Measurements from ENCODE around the gene HSBP1.

Gene HSBP1

DNA sequence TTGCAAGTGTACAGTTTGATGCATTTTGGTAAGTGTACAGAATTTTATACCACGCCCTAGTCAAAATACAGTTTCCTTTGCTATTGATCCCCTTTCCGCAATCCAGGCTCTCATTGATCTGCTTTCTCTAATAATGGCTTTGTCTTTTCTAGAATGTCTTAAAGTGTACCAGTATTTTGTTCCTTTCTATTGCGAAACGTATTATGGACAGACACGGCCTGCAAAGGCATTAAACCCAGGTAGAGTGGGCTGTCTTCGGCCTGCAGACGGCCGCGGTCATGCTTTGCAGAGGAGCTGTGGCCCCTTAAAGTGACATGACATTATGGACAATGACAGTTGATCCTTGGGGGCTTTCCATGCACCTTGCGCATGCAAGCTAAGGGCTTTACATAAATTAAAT, 15.9 kb upstream of the HSBP1 start:
- DNase-seq (ENCODE audit: low spot score): no peak
- in situ Hi-C loops (cut with MboI; ENCODE audit: low pct_unique_long_range_greater_than_20kb, low sequenced_read_pairs, unreplicated experiment): no loop called here
- TF ChIP-seq, protein P1, sequence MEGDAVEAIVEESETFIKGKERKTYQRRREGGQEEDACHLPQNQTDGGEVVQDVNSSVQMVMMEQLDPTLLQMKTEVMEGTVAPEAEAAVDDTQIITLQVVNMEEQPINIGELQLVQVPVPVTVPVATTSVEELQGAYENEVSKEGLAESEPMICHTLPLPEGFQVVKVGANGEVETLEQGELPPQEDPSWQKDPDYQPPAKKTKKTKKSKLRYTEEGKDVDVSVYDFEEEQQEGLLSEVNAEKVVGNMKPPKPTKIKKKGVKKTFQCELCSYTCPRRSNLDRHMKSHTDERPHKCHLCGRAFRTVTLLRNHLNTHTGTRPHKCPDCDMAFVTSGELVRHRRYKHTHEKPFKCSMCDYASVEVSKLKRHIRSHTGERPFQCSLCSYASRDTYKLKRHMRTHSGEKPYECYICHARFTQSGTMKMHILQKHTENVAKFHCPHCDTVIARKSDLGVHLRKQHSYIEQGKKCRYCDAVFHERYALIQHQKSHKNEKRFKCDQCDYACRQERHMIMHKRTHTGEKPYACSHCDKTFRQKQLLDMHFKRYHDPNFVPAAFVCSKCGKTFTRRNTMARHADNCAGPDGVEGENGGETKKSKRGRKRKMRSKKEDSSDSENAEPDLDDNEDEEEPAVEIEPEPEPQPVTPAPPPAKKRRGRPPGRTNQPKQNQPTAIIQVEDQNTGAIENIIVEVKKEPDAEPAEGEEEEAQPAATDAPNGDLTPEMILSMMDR (IDR thresholded peaks at IDR 0.05; ENCODE audit: extremely low read depth, insufficient read depth, missing control alignments): no peak

DNA sequence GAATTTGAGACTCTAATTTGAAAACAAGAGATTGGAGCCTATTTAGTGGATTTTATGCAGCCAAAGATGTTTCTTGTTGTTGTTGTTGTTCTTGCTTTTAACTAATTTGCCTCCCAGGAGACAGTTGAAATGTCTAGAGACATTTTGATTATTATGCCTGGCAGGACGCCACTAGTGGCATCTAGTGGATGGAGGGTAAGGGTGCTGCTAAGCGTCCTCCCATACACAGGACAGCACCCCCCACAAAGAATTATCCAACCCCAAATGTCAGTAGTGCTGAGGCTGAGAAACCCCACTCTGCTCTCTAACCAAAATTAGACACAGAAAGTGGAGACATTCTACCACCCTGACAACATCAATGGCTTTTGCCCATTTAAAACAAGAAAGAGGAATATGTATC, 15.4 kb upstream of the HSBP1 start:
- no peak for DNase-seq (ENCODE audit: low spot score)
- in situ Hi-C loops (cut with MboI; ENCODE audit: low pct_unique_long_range_greater_than_20kb, low sequenced_read_pairs, unreplicated experiment): no loop called here
- TF ChIP-seq, protein P1 (IDR thresholded peaks at IDR 0.05; ENCODE audit: extremely low read depth, insufficient read depth, missing control alignments): no peak

DNA sequence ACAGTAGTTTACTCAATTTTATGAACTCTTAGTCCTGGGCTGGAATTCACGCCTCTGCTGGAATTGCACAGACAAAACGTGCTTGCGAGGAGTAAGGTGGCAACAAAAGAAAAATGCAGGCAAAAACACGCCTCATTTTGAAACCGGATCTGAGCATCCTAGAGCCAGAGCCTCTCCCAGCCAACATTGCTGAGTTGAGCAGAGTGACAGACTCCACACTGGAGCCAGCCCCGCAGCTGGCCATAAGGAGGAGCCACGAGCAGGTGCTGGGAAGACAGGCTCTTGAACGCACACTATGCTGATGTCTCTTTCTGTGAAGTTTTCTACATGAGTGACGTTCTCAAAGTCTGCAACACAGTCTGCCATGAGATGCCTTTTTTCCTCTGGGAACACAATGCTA, 14.6 kb upstream of the HSBP1 start:
- no peak for DNase-seq (ENCODE audit: low spot score)
- TF ChIP-seq, protein P1 (IDR thresholded peaks at IDR 0.05; ENCODE audit: extremely low read depth, insufficient read depth, missing control alignments): no peak
- in situ Hi-C loops (cut with MboI; ENCODE audit: low pct_unique_long_range_greater_than_20kb, low sequenced_read_pairs, unreplicated experiment): no loop called here

DNA sequence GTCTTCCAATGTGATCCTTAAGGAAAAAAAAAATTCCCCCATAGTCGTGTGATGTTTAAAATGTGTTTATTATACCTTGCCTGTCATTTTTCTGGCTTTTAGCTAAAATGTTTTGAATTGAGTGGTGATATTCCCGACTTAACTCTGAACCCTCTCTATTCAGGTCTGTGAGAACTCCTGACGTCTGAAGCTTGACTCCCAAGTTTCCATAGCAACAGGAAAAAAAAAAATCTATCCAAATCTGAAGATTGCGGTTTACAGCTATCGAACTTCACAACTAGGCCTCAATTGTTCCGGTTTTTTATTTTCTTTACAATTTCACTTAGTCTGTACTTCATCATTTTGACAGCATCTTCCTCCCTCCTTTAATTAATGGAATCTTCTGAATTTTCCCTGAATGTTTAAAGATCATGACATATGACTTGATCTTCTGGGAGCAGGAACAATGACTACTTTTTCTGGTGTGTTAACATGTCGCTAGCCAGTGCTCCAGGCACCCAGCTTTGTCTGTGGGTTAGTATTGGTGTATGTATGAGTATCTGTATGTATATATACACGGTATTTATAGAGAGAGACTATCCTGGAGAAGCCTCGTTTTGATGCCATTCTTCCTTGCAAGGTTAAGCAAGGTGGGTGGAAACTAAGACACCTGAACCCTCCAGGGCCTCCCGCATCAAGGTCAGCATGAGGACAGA, 12.8 kb upstream of the HSBP1 start:
- TF ChIP-seq, protein P1 (IDR thresholded peaks at IDR 0.05; ENCODE audit: extremely low read depth, insufficient read depth, missing control alignments): no peak
- DNase-seq (ENCODE audit: low spot score): no peak
- in situ Hi-C loops (cut with MboI; ENCODE audit: low pct_unique_long_range_greater_than_20kb, low sequenced_read_pairs, unreplicated experiment): no loop called here

DNA sequence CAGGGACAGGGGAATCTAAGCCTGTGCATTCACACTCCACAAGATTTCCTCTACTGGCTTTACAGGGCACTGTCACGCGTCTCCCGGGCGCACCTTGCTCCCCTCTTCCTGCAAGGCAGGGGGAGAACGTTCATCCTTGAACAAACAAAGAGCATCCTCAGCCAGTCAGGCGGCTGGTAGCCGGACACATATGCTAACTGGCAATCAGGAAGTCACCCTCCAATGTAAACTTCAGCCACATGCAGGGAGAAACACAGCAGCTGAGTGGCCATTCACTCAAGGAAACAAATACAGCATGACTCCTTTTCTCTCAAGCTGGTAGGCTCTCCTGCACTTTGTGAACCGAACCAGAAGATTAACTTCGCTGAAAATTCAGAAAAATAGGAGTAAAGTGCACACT, 10.8 kb upstream of the HSBP1 start:
- TF ChIP-seq, protein P1 (IDR thresholded peaks at IDR 0.05; ENCODE audit: extremely low read depth, insufficient read depth, missing control alignments): no peak
- no peak for DNase-seq (ENCODE audit: low spot score)
- in situ Hi-C loops (cut with MboI; ENCODE audit: low pct_unique_long_range_greater_than_20kb, low sequenced_read_pairs, unreplicated experiment): no loop called here

DNA sequence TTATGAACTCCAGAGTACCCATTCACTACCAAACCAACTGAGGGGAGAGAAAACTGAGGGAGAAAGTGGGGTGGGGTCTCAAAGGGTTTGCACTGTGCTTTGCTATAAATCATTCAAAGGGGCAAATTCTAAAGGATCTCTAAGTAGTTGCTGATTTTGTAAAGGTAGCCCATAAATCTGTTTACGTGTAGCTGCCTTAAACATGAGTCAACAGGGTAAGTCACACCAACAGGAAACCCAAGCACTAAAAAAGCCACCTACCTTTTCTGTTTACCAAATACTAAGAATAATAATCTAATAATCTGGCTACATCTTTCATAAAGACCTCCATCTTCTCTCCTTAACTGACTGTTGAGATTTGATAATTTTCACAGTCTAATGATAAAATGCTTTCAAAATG, 8.4 kb upstream of the HSBP1 start:
- TF ChIP-seq, protein P1 (IDR thresholded peaks at IDR 0.05; ENCODE audit: extremely low read depth, insufficient read depth, missing control alignments): no peak
- in situ Hi-C loops (cut with MboI; ENCODE audit: low pct_unique_long_range_greater_than_20kb, low sequenced_read_pairs, unreplicated experiment): no loop called here
- DNase-seq (ENCODE audit: low spot score): no peak

All from GM13977 (cell line).